Astrocyte of the cerebellum (primary cell): ENCODE results near the gene ABLIM2.

ENCODE experiments used
- DNase-seq: peaks from one replicate; pipeline ENCODE4 v3.0.0-alpha.2; 2011; ENCODE audit warnings: low read depth
- H3K4me3 ChIP-seq: 2 replicates; pipeline ENCODE4 v1.5.1; 2011; ENCODE audit warnings: mild to moderate bottlenecking, low read depth, low read length, moderate library complexity
- CTCF ChIP-seq: IDR thresholded peaks from 2 replicates; pipeline ENCODE4 v1.5.1; 2012; ENCODE audit warnings: low read length, low read depth, moderate library complexity, mild to moderate bottlenecking; ENCODE audit errors: missing control alignments
- in situ Hi-C: cut with HindIII; loops from 2 replicates; pipeline ENCODE4 v1.10.0; 2017; ENCODE audit warnings: low sequenced_read_pairs

Gene ABLIM2

GRCh38 chr4:8135666-8136065, 22.9 kb downstream of the ABLIM2 start:
- in situ Hi-C loops: no loop called here
- TF ChIP-seq CTCF: no peak
- no peak for DNase-seq
- H3K4me3 ChIP-seq: no peak overlapping the region

DNA sequence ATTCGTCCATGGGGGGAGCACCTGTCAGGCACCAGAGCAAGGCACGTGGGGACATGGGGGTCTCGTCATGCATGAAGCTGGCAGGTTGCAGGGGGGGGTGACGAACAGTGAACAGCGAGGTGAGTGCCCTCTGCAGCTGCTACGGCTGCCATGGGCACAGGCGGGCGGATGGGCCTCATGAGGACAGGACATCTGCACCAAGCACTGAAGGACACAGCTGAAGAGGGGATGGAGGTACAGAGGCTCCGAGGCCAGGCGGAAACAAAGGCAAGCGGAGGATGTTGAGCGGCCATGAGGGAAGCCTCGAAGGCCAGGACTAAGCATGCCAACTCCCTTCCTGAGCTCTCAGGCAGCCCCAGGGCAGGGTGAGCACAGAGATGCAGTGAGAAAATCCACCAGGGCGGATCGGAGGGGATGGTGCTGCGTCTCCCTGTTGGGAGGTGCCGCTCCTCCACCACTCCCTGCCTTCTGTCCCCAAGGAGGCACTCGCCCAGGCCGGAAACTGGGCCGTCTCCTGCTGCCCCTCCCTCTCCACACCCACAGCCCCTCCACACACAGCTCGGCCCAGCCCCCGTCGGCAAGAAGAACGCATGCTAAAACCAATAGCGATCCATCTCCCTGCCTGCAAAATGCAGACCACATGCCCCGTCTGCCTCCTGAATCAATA, 24.6 kb downstream of the ABLIM2 start:
- no peak for DNase-seq
- H3K4me3 ChIP-seq: no peak overlapping the region
- no peak for TF ChIP-seq CTCF
- in situ Hi-C loops: no loop called here

- TF ChIP-seq CTCF: no peak
- DNase-seq: no peak
- no peak overlapping the region for H3K4me3 ChIP-seq
- in situ Hi-C loops: no loop called here
These were observed 25.5 kb downstream of the ABLIM2 start for GRCh38 chr4:8132947-8133705.

DNA sequence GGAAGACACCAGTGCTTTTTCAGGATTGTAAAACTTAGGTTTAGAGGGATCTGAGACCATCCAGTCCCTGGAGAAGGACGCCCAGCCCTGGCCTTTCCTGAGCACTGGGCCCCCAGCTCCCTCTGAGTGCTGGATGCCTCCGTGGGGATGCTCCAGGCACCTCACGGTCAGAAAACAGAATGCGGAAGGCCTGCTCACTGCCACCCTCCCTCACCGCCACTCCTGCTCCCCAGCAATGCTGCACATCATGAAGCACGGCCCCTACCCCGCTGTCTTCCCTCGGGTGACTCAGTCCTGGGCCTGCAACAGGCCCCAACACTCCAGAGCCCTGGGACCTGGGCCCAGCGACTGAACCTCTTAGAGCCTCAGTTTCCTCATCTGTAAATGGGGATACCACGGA, 26.2 kb downstream of the ABLIM2 start:
- DNase-seq: no peak
- H3K4me3 ChIP-seq: no peak overlapping the region
- TF ChIP-seq CTCF: no peak
- in situ Hi-C loops: no loop called here

GRCh38 chr4:8131826-8132225, 26.8 kb downstream of the ABLIM2 start:
- no peak overlapping the region for H3K4me3 ChIP-seq
- in situ Hi-C loops: no loop called here
- TF ChIP-seq CTCF: no peak
- DNase-seq: no peak

DNA sequence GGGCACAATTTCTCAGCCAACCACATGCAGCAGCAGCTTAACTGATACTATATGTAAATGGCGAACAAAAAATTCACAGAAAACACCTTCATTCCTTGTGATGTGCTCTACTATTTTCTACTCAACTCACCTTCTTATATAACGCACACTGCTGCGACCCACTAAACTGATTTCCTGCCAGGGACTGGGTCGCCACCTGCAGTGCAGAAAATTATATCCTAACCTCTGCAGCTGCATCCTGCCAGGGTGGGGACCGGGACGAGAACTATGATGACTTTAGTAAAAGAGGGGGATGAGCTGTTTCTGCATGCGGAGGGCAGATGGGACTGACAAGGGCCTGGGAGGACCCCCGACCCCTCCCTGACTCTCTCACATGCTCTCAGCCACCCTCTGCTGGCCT, 27.4 kb downstream of the ABLIM2 start:
- DNase-seq: no peak
- no peak overlapping the region for H3K4me3 ChIP-seq
- in situ Hi-C loops: no loop called here
- TF ChIP-seq CTCF: no peak
